ENCODE data around the gene MAN2A1. TPM values are rescaled to one million over a fixed set of nuclear protein-coding genes. Genes with fewer than 3 reads are reported as not detected.

The MAN2A1 gene
- total RNA-seq, 6 experiments from 2014 or later, result 48.1 to 68.8 (median 61.9) TPM

DNA sequence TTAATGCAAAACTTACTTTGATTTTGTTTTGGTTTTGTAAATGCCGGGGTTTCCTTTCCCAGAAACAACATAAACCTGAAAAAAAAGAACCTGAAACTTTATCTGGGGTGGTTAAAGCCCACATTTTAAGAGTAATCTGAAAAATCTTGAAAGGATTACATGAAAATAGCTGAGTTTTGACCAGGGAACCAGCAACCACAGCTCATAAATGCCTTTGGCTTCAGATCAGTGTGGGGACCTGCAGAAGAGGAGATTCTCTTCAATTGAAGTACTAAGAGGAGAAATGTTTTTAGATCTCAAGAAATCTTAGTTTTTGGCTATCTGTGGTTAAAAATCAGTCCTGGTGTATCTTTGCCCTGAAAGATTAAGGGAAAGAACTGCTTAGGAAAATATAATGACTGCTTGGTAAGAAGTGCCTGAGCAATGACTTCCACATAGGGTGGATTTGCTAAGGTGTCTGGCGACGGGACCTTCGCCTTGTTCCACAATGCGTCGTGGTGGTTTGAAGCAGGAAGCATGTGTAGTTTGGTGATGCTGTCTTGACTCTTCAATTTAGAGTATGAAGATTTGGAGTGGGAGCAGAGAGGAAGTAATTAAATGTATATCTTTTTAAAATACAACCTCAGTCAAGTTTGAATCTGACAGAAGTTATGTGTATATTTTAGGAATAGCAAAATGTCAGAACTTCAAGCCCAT is 186.5 kb downstream of the MAN2A1 start:
- H3K4me3 ChIP-seq, result no peak overlapping the region
- intact Hi-C loops (cut with DNase I), result no loop called here
- DNase-seq, result no peak
- no peaks in the 10 kb centered on the region for H3K9me3 ChIP-seq
- no peaks in the 10 kb centered on the region for H3K27me3 ChIP-seq
- no peaks in the 10 kb centered on the region for H3K36me3 ChIP-seq
- H3K27ac ChIP-seq, result no peak overlapping the region
- TF ChIP-seq, protein P1, sequence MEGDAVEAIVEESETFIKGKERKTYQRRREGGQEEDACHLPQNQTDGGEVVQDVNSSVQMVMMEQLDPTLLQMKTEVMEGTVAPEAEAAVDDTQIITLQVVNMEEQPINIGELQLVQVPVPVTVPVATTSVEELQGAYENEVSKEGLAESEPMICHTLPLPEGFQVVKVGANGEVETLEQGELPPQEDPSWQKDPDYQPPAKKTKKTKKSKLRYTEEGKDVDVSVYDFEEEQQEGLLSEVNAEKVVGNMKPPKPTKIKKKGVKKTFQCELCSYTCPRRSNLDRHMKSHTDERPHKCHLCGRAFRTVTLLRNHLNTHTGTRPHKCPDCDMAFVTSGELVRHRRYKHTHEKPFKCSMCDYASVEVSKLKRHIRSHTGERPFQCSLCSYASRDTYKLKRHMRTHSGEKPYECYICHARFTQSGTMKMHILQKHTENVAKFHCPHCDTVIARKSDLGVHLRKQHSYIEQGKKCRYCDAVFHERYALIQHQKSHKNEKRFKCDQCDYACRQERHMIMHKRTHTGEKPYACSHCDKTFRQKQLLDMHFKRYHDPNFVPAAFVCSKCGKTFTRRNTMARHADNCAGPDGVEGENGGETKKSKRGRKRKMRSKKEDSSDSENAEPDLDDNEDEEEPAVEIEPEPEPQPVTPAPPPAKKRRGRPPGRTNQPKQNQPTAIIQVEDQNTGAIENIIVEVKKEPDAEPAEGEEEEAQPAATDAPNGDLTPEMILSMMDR (IDR thresholded peaks at IDR 0.05), result no peak
- no peak for TF ChIP-seq POLR2A (IDR thresholded peaks at IDR 0.05)
- H3K4me1 ChIP-seq, result no peaks in the 10 kb centered on the region
- ATAC-seq, result no peak
- 54% methylated on average over 6 of the region's 6 CpGs for WGBS (ENCODE audit: insufficient coverage, low coverage, low lambda C conversion rate, missing lambda C conversion rate)

DNA sequence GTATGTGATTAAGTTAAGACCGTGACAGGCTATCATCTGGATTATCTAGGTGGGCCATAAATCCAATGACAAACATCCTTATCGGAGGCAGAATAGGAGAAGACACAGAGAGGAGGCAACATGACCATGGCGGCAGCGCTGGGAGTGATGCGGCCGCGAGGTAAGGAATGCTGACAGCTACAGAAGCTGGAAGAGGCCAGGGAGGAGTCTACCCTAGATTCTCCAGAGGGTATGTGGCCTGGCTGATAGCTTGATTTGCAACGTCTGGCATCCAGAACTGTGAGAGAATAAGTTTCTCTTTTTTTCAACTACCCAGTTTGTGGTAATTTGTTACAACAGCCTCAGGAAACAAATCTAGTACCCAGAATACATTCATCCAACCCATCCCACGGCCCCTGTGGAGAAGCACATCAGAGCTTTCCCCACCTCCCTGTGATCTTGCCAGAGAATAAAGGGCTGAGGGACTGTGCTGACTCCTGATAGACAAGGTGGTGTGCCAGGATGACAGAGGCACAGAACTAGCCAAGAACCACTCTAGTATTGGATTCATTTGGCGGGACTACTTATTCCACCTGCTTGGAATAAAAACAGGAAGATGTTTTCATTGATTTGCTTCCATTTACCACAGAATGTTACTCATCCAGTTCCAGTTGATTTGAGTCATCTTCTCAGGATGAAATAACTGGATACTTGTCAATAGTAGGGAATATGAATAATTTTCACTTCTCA is 187.4 kb downstream of the MAN2A1 start:
- Histone ChIP-seq H3K9me3 (no peaks in the 10 kb centered on the region), H3K4me3 (no peak overlapping the region), H3K36me3 (no peaks in the 10 kb centered on the region), H3K4me1 (no peaks in the 10 kb centered on the region), H3K27me3 (no peaks in the 10 kb centered on the region), H3K27ac (no peak overlapping the region)
- no peak for DNase-seq
- peak in 2 of 4 donors; percentile 28 to 88 for ATAC-seq
- no peak for TF ChIP-seq POLR2A (IDR thresholded peaks at IDR 0.05)
- TF ChIP-seq, protein P1 (IDR thresholded peaks at IDR 0.05), result no peak
- WGBS (ENCODE audit: insufficient coverage, low coverage, low lambda C conversion rate, missing lambda C conversion rate), result 89% methylated on average over 9 of the region's 10 CpGs
- intact Hi-C loops (cut with DNase I), result no loop called here

DNA sequence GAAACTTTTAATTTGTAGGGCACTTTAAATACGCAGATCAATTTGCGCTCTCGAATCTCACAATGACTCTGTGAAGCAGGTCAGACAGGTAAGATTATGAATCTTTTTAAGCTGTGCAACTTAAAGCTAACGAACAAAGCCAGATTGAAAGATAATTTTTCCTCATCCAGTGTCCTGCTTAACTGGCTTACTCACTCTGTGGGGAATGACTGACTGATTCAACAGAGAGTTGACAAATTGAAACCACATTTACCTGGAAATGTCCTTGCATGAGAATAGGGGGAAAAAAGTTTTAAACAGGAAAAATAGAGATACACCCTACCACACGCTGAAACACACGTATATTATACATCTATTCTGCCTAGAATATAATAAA is 187.9 kb downstream of the MAN2A1 start:
- H3K9me3 ChIP-seq, result no peaks in the 10 kb centered on the region
- no peaks in the 10 kb centered on the region for H3K27me3 ChIP-seq
- intact Hi-C loops (cut with DNase I), result no loop called here
- WGBS (ENCODE audit: insufficient coverage, low coverage, low lambda C conversion rate, missing lambda C conversion rate), result 91% methylated on average over 6 of the region's 6 CpGs
- TF ChIP-seq, protein P1 (IDR thresholded peaks at IDR 0.05), result no peak
- TF ChIP-seq POLR2A (IDR thresholded peaks at IDR 0.05), result no peak
- H3K27ac ChIP-seq, result no peak overlapping the region
- ATAC-seq (peak in 1 of 4 donors; percentile 69), DNase-seq (no peak)
- H3K36me3 ChIP-seq, result no peaks in the 10 kb centered on the region
- no peaks in the 10 kb centered on the region for H3K4me1 ChIP-seq
- H3K4me3 ChIP-seq, result no peak overlapping the region

DNA sequence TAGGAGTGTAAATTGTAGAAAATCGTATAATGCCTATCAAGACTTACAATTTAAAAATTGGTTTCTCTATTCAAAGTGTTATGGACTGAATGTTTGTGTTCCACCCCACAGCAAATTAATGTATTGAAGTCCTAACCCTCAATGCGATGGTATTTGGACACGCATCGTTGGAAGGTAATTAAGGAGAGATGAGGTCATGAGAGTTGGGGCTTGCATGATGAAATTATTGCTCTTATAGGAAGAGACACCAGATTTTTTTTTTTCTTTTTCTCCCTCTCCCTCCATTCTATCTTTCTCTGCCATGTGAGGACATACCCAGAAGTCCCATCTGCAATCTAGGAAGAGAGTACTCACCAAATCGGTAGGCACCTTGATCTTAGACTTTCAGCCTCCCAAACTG is 189.2 kb downstream of the MAN2A1 start:
- H3K27me3 ChIP-seq, result no peaks in the 10 kb centered on the region
- H3K4me1 ChIP-seq, result no peaks in the 10 kb centered on the region
- no peaks in the 10 kb centered on the region for H3K9me3 ChIP-seq
- H3K27ac ChIP-seq, result no peak overlapping the region
- no peaks in the 10 kb centered on the region for H3K36me3 ChIP-seq
- DNase-seq, result no peak
- intact Hi-C loops (cut with DNase I), result no loop called here
- TF ChIP-seq, protein P1 (IDR thresholded peaks at IDR 0.05), result no peak
- no peak for TF ChIP-seq POLR2A (IDR thresholded peaks at IDR 0.05)
- no peak overlapping the region for H3K4me3 ChIP-seq
- 95% methylated on average over 5 of the region's 5 CpGs for WGBS (ENCODE audit: insufficient coverage, low coverage, low lambda C conversion rate, missing lambda C conversion rate)
- ATAC-seq, result no peak

All from right lobe of liver (tissue), 6 donors.